Right lung (tissue), 5 donors: ENCODE data around the gene TLE6. TPM values are rescaled to one million over a fixed set of nuclear protein-coding genes. Genes with fewer than 3 reads are reported as not detected.
"Not testable (repeated sequence)": the region's sequence is repeated elsewhere in the genome, so short reads cannot be mapped to it uniquely, and the experiment has no call there.

Experiments used
- DNase-seq, 2 donors: peaks; one replicate each; pipeline ENCODE4 v3.0.0-alpha.2; 2013
- polyA plus RNA-seq, 5 donors: library from polyadenylated mRNA; unstranded; fragments of 120-200 nt; gene quantifications; one replicate each; pipeline versions ENCODE4 v1.2.1 to v1.2.3, GENCODE V29; 2013; ENCODE audit warnings: inconsistent platforms in 1 of 5, low replicate concordance in 1 of 5; ENCODE audit not compliant: insufficient read length in 5 of 5, insufficient read depth in 1 of 5

Gene TLE6
- polyA plus RNA-seq, 5 donors = 8.2 to 13.6 (median 11.8) TPM

- DNase-seq = no peak
These were observed 7.0 kb upstream of the TLE6 start for GRCh38 chr19:2970201-2970835.

DNA sequence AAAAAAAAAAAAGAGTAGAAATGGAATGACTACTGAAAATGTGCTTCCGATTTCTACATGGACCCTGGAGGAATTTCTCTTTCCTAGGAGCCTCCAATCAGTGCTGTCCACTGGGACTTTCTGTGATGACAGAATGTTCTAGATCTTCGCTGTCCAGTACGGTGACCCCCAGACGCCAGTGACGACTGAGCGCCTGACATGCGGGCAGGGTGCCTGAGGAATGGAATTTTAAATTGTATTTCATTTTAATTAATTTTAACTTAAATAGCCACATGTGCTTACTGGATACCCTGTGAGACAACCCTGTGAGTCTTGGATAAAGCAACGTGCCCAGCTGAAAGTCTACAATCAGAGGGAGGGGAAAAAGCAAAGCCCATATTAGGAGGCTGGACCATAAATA lies 4.1 kb upstream of the TLE6 start:
- DNase-seq = no peak

GRCh38 chr19:2974342-2975041 lies 2.9 kb upstream of the TLE6 start:
- no peak for DNase-seq

GRCh38 chr19:2976609-2977000 lies 759 bp upstream of the TLE6 start:
- no peak for DNase-seq

- no peak for DNase-seq
These were observed 378 bp downstream of the TLE6 start for GRCh38 chr19:2977746-2978138.

GRCh38 chr19:2978166-2978767 lies 903 bp downstream of the TLE6 start:
- no peak for DNase-seq

GRCh38 chr19:2978772-2979171 lies 1.4 kb downstream of the TLE6 start:
- no peak for DNase-seq

DNA sequence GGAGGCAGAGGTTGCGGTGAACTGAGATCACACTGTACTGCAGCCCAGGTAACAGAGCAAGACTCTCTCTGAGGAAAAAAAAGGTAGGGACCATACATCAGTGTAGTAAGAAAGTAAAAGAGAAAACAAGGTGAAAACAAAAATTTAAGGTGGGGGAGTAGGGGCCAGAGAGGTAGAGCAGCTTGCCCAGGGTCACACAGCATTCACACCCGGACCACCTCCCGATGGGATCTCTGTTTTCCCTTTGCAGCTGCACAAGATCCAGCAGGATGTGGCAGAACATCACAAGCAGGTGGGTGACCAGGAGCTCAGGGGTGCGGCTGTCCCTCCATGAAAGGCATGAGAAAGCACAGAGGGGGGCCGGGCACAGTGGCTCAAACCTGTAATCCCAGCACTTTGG lies 4.5 kb downstream of the TLE6 start:
- DNase-seq = no peak

DNA sequence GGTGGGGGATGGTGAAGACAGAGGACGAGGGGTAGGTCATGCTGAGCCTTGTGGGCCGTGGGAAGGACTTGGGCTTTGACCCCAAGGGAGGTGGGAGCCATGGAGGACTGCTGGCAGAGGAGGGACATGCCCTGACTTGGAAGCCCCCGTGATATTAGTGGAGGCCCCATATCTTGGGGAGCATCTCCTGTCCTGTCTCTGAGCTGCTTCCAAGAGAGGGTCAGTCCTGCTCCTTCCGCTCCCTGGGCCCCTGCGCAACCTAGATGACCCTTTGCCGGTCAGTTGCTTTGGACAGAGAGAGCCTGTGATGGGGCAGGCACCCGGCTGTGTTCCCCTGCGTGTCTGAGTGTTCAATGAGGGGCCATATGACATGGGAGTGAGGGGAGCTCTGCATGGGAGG lies 5.2 kb downstream of the TLE6 start:
- no peak for DNase-seq

DNA sequence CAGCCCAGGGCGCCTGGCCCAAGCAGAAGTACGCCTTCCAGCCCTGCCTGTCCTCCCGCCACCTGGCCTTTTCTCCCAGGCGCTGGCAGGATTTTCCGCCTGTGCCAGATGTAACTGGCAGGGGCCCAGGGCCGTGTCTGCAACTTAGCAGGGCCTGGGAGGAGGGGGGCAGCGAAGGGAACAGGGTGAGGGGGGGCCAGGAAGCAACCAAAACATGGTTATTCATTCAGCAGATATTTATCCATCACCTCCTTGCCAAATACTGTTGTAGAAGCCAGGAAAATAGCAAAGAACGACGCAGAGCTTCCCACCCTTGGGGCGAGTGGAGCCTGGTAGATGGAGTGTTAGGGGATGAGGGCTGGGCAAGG lies 5.6 kb downstream of the TLE6 start:
- DNase-seq = peak; percentile 88 to 89

DNA sequence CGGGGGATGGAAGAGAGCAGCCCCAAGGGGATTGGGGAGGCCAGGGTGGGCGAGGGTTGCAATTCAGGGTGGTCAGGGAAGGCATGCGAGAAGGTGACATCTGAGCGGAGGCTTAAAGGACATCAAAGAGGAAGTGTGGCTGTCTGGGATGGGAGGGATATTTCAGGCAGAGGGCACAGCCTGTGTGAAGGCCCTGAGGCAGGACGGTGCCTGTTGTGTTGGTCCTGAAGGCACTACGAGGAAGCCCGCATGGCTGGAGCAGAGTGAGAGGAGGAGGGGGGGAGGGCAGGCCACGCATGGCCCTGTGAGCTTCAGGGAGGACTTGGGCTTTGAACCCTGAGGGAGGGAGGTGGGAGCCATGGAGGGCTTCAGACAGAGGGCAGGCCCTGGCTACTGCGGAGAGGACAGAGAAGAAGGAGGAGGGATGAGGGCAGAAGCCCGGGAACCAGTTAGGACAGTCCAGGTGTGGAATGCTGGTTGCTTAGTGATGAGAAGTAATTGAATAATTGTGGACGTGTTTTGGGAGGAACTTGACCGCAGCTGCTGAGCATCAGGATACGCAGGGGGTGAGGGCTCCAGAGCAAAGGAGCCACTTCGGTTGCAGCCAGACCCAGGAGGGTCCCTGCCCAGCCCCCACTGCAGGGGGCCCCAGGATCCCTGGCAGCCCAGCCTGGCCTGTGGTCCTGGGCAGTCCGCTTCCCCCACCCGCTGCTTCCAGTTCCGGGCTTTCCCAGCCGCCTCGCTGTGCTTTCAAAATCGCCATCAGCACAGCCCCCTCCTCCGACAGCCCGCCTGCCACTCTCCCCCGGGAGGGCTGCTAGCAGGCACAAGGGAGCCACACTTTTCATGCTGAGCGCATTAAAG lies 6.2 kb downstream of the TLE6 start:
- DNase-seq = peak; percentile 78 to 79

GRCh38 chr19:2984215-2984528 lies 6.8 kb downstream of the TLE6 start:
- no peak for DNase-seq

- peak; percentile 63 to 73 for DNase-seq
These were observed 9.7 kb downstream of the TLE6 start for GRCh38 chr19:2986951-2987524.

GRCh38 chr19:2987797-2988196 lies 10.4 kb downstream of the TLE6 start:
- no peak for DNase-seq

- DNase-seq = no peak
These were observed 11.2 kb downstream of the TLE6 start for GRCh38 chr19:2988568-2988967.

- DNase-seq = no peak
These were observed 12.0 kb downstream of the TLE6 start for GRCh38 chr19:2989236-2989946.

GRCh38 chr19:2992333-2992732 lies 15.0 kb downstream of the TLE6 start:
- DNase-seq = not testable (repeated sequence)

DNA sequence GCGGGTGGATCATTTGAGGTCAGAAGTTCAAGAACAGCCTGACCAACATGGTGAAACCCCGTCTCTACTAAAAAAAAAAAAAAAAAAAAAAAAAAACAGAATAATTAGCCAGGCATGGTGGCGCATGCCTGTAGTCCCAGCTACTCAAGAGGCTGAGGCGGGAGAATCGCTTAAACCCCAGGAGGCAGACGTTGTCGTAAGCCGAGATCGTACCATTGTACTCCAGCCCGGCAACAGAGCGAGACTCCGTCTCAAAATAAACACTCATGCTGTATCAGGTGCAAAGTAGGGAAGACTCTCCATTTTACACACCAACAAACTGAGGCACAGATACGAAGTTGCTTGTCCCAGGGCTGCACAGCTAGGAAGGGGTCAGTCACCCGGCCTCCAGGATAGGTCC lies 15.6 kb downstream of the TLE6 start:
- no peak for DNase-seq

DNA sequence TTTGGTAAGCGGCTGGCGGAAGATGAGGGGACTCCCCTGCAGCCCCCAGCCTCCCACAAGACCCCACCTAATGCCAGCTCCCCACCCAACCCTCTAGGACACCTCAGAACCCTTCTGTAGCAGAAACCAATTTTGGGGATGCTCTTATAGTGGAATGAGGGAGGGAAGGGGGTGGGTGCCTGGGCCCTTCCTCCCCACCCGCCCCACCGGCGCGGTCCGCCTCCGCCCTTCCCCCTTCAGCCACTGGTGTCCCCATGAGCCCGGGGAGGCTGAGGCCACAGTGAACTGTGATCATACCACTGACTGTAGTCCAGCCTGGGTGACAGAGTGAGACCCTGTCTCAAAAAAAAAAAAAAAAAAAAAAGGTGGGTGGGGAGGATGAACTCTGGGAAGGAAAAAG lies 16.2 kb downstream of the TLE6 start:
- DNase-seq = no peak

DNA sequence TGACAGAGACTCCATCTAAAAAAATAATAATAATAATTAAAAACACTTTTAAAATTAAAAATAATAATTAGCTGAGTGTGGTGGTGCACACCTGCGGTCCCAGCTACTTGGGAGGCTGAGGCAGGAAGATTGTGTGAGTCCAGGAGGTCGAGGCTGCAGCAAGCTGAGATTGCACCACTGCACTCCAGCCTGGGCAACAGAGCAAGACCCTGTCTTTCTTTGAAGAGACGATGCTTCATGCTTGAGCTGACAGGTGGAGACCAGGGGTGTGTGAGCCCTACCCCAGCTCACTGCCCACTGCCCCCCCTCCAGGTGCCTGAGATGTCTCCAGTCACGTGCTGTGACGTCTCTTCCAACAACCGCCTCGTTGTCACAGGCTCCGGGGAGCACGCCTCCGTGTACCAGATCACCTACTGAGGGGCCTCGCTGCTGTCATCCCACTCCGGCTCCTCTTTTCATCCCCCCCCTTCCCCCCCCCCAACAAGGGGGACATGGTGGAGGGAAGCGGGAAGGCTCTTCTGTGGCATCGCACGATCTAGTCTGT lies 17.3 kb downstream of the TLE6 start:
- no peak for DNase-seq

DNA sequence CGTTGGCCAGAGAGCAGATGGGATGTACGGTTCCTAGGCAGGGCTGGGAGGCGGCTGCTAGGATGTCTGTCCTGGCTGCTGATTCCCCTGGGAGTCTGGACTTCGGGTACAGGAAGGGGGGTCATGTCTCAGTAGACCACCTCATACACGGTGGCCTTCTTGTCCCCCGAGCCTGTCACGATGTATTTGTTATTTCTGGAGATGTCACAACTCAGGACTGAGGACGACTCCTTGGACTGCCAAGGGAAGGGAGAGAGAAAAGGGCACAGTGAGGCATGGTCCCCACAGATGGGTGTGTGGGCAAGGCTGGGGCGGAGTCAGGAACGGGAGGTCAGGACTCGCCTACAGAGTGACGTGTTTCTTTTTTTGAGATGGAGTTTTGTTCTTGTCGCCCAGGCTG lies 20.4 kb downstream of the TLE6 start:
- DNase-seq = no peak
